ENCODE results near the gene FRMD8.
A peak's percentile ranks its signal among the peaks of the same experiment; 100 is the strongest.

FRMD8 gene

DNA sequence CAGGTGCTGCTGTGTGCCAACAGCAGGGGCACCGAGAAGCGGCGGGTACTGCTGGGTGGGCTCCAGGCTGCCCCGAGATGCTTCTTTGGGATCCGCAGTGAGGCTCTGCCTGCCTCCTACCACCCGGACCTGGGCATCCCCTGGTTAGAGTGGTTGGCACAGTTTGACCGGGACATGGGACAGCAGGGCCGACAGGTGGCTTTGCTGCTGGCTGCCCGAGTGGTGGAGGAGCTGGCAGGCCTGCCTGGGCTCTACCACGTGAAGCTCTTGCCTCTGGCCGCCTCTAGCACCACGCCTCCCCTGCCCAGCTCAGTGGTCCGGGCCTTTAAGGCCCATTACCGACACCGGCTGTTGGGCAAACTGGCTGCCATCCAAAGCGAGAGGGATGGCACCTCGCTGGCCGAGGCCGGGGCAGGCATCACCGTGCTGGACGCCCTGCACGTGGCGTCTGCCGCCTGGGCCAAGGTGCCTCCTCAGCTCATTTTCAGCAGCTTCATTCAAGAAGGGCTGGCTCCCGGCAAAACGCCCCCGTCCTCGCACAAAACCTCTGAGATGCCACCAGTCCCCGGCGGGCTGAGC, 30.0 kb upstream of the FRMD8 start:
- in situ Hi-C loops (cut with HindIII; ENCODE audit: low pct_unique_long_range_greater_than_20kb, low sequenced_read_pairs) = no loop called here

DNA sequence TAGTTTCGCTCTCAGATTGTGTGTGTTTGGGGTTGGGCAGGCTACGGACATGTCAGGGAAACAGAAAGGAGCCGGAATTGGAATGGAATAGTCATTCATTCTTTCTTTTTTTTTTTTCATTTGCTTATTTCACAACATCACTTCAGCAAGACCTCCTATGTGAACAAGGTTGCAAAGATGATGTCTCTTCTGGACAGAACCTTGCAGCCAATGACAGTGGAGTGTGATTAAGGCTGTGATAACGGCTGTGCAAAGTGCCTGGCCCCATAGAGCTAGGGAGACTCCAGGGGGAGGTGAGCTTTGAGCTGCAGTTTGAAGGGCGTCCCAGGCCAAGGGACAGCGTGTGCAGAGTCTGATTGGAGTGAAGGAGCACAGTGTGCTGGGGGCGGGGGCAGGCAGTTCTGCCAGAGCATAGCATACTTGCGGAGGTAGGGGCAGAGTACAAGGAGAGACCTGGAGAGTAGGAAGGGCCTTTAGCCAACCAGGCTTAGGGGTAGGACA, 28.5 kb upstream of the FRMD8 start:
- DNase-seq (ENCODE audit: low read depth in 1 of 2, low spot score in 1 of 2) = no peak
- in situ Hi-C loops (cut with HindIII; ENCODE audit: low pct_unique_long_range_greater_than_20kb, low sequenced_read_pairs) = no loop called here
- no peak for TF ChIP-seq JUND (IDR thresholded peaks at IDR 0.05; ENCODE audit: low read depth)

More for the DNA sequence above, 30.0 kb upstream of the FRMD8 start:
- DNase-seq (ENCODE audit: low read depth in 1 of 2, low spot score in 1 of 2) = no peak
- TF ChIP-seq JUND (IDR thresholded peaks at IDR 0.05; ENCODE audit: low read depth) = no peak

DNA sequence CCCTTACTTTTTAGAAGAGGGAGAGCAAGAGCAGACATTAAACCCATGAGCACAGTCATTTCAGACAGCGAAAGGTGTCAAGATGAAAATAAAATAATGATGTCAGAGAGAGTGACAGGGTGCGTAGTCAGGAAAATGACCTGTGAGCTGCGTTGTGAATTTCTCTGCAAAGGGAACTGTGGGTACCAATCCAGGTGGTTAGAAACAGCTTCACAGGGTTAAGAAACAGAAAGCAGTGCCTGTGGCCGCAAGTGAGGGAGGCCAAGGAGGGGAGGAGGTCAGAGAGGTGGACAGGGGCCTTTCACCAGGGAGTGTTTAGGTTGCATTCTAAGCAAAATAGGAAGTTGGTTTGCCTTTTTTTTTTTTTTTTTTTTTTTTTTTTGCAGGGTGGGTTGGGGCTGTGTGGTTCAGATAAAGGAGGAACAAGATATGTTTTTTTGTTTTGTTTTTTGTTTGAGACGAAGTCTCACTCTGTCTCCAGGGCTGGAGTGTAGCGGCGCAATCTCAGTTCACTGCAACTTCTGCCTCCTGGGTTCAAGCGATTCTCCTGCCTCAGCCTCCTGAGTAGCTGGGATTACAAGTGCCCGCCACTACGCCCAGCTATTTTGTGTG, 24.0 kb upstream of the FRMD8 start:
- in situ Hi-C loops (cut with HindIII; ENCODE audit: low pct_unique_long_range_greater_than_20kb, low sequenced_read_pairs) = no loop called here
- TF ChIP-seq JUND (IDR thresholded peaks at IDR 0.05; ENCODE audit: low read depth) = no peak

DNA sequence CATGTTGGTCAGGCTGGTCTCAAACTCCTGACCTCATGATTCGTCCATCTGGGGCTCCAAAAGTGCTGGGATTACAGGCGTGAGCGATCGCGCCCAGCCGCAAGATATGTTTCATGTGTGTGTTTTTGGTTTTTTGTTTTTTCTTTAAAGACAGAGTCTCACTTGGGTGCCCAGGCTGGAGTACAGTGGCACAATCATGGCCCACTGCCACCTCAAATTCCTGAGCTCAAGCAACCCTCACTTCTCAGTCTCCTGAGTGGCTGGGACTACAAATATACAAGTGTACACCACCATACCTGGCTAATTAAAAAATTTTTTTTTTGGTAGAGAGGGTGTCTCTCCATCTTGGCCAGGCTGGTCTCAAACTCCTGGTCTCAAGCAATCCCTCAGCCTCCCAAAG, 23.5 kb upstream of the FRMD8 start:
- TF ChIP-seq JUND (IDR thresholded peaks at IDR 0.05; ENCODE audit: low read depth) = no peak
- DNase-seq (ENCODE audit: low read depth in 1 of 2, low spot score in 1 of 2) = no peak
- in situ Hi-C loops (cut with HindIII; ENCODE audit: low pct_unique_long_range_greater_than_20kb, low sequenced_read_pairs) = no loop called here

More for the DNA sequence above, 24.0 kb upstream of the FRMD8 start:
- DNase-seq (ENCODE audit: low read depth in 1 of 2, low spot score in 1 of 2) = no peak

DNA sequence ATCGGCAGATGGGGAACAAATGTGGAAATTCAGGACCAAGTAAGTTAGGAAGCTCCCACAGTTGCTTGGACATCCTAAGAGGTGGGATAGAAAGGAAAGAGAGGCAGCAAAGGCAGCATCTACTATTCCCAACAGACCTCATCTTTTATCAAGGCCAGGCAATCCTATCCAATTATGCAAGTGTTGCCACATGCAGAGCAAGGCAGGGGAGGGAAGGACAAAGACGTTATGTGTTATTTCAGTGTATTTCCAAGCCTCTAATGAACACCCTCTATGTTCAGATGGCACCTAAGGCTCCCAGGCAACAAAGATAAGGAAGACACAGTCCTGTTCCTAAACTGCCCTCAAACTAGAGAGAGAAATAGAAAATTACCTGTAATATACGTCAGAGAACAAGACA, 22.7 kb upstream of the FRMD8 start:
- in situ Hi-C loops (cut with HindIII; ENCODE audit: low pct_unique_long_range_greater_than_20kb, low sequenced_read_pairs) = no loop called here
- no peak for TF ChIP-seq JUND (IDR thresholded peaks at IDR 0.05; ENCODE audit: low read depth)
- no peak for DNase-seq (ENCODE audit: low read depth in 1 of 2, low spot score in 1 of 2)

DNA sequence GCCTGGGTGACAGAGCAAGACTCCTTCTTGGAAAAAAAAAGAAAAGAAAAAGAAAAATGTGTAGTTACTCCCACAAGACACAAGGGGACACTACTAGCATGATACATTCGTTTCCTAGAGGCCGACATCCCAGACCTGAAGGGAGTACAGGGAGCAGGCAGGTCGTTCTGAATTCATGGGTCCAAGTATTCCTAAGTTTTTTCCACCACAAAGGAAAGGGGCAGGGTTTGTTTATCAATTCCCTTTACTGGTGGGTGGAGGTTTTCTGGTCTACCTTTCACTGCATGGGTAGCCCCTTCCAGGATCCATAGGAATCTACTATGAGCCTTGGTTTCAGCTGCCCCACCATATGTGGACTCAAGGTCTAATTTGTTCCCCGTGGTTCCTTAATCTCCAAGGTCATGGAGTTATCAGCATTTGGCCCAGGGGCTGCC, 20.1 kb upstream of the FRMD8 start:
- in situ Hi-C loops (cut with HindIII; ENCODE audit: low pct_unique_long_range_greater_than_20kb, low sequenced_read_pairs) = no loop called here
- DNase-seq (ENCODE audit: low read depth in 1 of 2, low spot score in 1 of 2) = peak; percentile 89 to 93
- TF ChIP-seq JUND (IDR thresholded peaks at IDR 0.05; ENCODE audit: low read depth) = no peak

DNA sequence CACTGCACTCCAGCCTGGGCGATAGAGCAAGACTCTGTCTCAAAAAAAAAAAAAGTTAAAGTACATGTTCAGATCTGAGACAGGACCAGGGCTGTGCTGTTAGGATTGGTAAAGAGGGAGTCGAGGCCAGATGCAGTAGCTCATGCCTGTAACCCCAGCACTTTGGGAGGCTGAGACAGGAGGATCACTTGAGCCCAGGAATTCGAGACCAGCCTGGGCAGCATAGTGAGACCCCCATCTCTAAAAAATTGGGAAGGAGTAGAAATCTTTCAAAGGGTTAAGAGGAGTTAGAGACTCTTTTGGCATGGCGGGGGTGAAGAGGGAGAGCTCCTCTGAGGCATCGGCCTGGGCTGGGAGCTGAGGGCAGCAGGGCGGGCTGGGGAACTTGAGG, 15.8 kb upstream of the FRMD8 start:
- in situ Hi-C loops (cut with HindIII; ENCODE audit: low pct_unique_long_range_greater_than_20kb, low sequenced_read_pairs) = no loop called here
- no peak for TF ChIP-seq JUND (IDR thresholded peaks at IDR 0.05; ENCODE audit: low read depth)
- DNase-seq (ENCODE audit: low read depth in 1 of 2, low spot score in 1 of 2) = no peak

DNA sequence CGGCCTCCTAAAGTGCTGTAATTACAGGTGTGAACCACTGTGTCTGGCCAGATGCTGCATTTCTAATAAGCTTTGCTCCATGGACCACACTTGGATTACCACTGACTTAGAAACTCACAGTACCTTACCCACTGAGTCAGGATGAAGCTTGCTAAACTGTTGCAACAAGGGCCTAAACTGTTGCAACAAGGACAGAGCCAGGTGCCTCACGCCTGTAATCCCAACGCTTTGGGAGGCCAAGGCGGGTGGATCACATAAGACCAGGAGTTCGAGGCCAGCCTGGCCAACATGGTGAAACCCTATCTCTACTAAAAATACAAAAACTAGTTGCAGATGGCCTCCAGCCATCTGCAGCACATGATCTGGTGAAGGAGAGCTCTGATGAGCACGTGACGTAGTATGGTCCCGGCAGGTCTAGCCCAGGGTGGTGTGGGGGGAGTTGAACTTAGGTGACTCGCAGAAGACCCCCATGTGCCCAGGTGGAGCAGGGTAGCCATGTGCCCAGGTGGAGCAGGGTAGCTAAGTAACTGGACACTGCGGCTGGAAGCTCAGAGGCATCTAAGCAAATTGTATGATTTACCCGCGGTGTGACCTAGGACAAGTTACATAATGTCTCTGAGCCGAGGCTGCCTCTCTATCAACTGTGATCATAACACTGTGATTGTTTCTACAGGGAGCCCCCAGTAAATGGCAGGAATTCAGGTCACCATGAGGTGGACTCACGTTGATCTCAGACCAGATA, 12.4 kb upstream of the FRMD8 start:
- TF ChIP-seq JUND (IDR thresholded peaks at IDR 0.05; ENCODE audit: low read depth) = no peak
- in situ Hi-C loops (cut with HindIII; ENCODE audit: low pct_unique_long_range_greater_than_20kb, low sequenced_read_pairs) = no loop called here
- no peak for DNase-seq (ENCODE audit: low read depth in 1 of 2, low spot score in 1 of 2)

DNA sequence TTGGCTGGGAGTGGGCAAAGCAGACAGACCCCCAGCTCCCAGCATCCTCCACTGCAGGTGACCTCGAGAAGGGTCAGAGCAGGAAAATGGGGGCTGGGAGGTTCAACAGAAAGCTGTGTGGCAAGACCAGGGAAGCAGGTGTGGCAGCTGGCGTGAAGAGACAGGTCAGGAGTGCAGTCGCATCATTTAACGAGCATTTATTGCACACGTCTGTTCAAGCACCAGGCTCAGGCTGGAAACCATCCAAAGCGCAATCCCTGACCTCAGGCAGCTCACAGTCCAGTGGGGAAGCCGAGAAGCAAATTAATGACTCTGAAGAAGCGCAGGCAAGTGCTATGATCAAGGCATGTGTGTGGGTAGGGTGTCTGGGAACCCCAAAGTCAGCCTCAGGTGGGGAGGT, 11.4 kb upstream of the FRMD8 start:
- in situ Hi-C loops (cut with HindIII; ENCODE audit: low pct_unique_long_range_greater_than_20kb, low sequenced_read_pairs) = no loop called here
- TF ChIP-seq JUND (IDR thresholded peaks at IDR 0.05; ENCODE audit: low read depth) = no peak
- no peak for DNase-seq (ENCODE audit: low read depth in 1 of 2, low spot score in 1 of 2)

DNA sequence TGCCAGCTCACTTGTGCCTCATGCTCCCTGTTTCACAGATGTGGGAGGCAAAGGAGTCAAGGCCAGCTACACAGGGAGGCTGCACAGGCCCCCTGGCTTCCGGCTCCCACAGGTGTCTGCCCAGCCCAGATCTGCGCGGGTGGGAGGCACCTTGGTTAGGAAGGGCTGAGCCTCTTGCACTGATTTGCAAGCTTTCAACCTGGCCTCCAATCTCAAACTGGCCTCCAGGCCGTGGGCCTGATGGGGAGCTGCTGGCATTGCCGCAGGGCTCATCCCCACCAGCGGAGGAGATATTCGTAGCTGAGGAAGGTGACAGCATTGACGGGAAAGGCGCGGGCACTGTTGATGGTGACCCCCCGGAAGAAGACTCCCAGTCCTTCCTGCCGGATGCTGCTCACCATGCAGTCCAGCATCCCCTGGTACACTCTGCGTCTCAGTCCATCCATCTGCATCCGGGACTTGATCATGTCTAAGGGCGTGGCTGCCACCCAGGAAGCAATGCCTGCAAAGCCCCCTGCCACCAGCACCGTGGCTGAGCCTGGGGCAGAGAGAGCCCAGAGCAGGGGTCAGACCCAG, 10.2 kb upstream of the FRMD8 start:
- no peak for TF ChIP-seq JUND (IDR thresholded peaks at IDR 0.05; ENCODE audit: low read depth)
- in situ Hi-C loops (cut with HindIII; ENCODE audit: low pct_unique_long_range_greater_than_20kb, low sequenced_read_pairs) = no loop called here
- no peak for DNase-seq (ENCODE audit: low read depth in 1 of 2, low spot score in 1 of 2)

DNA sequence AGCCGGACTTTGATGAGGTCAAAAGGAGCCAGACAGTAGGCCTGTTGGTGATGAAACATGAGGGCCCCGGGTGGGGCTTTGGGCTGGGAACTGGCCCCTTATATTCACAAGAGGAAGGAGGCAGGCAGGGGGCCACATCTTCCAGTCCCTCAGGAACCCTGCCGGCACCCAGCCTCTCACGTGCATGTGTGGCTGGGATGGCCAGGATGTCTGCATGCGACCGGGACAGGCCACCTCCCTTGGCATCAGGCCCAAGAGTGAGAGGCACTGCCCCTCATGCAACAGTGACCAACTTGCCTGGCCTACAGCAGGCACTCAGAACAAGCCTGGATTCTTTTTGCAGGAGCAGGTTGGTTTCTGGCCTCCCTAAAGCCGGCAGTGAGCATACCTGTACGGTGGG, 9.4 kb upstream of the FRMD8 start:
- DNase-seq (ENCODE audit: low read depth in 1 of 2, low spot score in 1 of 2) = no peak
- TF ChIP-seq JUND (IDR thresholded peaks at IDR 0.05; ENCODE audit: low read depth) = no peak
- in situ Hi-C loops (cut with HindIII; ENCODE audit: low pct_unique_long_range_greater_than_20kb, low sequenced_read_pairs) = no loop called here

DNA sequence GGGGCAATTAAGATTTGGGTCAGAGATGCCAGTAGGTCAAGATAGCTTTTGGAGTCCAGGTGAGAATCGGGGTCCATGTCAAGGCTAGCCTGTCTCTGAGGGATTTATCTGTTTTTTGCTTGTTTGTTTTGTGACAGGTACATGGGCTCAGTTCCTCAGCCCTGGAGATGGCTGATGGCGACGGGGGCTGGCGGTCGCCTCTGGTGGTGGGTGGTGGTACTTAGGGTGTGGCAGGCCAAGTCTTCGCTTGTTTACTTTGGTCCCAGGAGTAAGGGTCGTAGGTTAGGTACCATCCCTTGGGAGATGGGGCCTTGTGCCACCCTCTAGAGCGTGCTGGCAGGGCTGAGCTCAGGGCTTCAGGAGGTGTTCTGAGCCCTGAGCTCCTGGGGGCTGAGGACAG, 8.7 kb upstream of the FRMD8 start:
- DNase-seq (ENCODE audit: low read depth in 1 of 2, low spot score in 1 of 2) = no peak
- no peak for TF ChIP-seq JUND (IDR thresholded peaks at IDR 0.05; ENCODE audit: low read depth)
- in situ Hi-C loops (cut with HindIII; ENCODE audit: low pct_unique_long_range_greater_than_20kb, low sequenced_read_pairs) = no loop called here

All from T47D (cell line).